NCI-H1930 (cell line): ENCODE data around the gene ZC3H18.

Source experiments
- DNase-seq, 2 experiments: peaks; one replicate each; lab custom pipeline; 2025; lab: John Stamatoyannopoulos, UW

ZC3H18 gene

DNA sequence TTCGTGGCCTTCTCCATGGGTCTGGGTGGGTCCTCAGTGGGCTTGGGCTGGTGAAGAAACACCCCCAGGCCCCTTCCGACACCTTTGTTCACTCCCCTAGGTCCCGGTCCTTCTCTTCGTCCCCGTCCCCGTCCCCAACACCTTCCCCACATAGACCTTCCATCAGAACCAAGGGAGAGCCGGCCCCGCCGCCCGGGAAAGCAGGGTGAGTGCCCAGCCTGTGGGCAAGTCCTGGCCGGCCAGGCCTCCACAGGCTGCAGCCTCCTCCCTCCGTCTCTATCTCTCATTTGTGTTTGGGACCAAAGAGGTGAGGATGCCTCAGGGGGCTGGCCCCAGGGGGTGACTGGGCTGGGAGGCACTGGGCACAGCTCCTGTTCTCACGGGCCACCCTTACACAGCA, 53.7 kb downstream of the ZC3H18 start:
- no peak for DNase-seq

- no peak for DNase-seq
Measured at GRCh38 chr16:88624481-88624880, 54.3 kb downstream of the ZC3H18 start.

DNA sequence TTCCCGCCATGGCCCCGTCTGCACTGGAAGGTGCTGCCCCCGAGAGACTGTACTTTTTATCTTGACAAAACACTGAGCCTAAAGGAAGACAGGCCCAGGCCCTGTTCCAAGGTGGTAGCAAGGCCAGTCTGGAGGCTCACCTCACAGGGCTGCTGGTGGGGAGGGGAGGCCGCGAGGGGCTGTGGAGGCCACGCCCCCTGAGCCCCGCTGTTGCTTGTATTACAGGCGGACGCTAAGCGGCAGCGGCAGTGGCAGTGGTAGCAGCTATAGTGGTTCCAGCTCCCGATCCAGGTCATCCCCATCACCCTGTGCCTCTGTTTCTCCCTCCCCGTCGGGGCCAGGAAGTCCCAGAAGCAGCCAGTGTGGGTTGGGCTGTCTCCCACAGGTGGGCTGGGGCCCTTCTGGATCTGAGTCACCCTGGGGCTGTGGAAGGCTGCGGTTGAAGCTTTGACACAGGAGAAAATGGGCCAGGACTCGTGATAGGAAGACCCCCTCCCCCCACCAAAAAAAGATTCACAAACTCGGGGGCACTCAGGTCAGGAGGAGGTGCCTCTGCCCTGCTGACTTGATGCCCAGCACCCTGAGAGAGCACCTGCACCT, 54.9 kb downstream of the ZC3H18 start:
- no peak for DNase-seq

DNA sequence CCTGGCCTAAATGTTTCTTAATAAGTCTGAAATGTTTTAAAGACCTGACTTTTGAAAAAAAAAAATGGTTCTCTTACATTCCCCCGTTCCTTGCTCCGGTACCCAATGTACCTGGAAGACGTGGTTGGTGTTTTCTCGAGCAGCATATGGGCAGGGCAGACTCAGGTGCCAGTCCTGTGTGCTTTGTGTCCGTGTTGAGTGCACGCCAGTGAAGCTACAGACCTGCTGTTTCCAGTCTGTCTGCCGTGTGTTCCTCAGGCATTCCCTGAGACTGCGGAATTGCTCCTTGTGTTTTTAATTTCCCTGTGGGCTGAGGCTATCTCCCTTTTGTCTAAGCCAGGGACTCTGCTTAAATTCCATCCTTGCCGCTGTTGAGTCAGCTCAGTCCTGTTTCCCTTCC, 56.4 kb downstream of the ZC3H18 start:
- no peak for DNase-seq

DNA sequence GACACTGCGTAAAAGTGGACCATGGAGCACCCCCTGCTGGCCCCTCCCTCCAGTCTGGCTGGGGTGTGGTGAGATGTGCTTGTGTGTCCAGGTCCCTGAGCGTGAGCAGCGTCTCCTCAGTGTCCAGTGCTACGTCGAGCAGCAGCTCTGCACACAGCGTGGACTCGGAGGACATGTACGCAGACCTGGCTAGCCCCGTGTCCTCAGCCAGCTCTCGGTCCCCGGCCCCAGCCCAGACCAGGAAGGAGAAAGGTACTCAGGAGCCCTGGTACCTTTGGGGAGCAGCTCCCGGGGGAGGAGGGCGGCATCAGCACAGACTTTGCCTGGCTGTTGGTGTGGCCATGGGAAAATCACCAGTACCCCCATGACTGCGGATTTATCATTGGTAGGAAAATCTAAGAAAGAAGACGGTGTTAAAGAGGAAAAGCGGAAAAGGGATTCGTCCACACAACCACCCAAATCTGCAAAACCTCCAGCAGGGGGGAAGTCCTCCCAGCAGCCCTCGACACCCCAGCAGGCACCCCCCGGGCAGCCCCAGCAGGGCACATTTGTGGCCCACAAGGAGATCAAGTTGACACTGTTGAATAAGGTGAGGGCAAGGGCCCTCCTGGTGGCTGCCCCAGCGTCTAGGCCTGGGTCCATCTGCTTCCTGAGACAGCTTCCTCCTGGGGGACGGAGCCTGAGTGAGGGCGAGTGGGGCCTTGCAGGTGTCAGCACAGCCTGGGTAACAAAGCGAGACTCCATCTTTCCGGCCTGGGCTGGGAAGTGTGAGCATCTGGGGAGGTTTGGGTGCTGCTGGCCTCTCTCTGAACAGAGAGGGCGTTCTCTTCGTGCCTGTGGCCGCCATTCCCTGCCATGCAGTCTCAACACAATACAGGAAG, 57.6 kb downstream of the ZC3H18 start:
- DNase-seq, result no peak

DNA sequence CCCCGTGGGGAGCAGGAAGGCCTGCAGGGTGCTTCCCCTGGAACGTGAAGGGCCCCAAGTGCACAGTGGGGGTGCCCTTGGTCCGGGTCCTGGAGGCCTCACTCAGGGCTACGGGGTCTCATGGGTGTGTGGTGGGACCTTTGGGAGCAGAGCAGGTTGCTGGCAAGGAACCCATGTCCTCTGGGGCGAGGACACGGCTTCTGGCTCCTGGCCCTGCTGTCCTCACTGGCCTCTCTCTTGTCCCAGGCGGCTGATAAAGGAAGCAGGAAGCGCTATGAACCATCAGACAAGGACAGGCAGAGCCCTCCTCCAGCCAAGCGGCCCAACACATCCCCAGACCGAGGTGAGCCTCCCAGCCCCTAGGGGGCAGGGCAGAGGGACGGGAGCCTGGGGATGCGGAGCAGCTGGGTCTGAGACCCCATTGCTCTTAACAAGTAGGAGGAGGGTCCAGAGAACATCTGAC, 58.3 kb downstream of the ZC3H18 start:
- DNase-seq, result peak in 1 of 2 experiments; percentile 6

- no peak for DNase-seq
Measured at GRCh38 chr16:88629835-88630234, 59.6 kb downstream of the ZC3H18 start.

DNA sequence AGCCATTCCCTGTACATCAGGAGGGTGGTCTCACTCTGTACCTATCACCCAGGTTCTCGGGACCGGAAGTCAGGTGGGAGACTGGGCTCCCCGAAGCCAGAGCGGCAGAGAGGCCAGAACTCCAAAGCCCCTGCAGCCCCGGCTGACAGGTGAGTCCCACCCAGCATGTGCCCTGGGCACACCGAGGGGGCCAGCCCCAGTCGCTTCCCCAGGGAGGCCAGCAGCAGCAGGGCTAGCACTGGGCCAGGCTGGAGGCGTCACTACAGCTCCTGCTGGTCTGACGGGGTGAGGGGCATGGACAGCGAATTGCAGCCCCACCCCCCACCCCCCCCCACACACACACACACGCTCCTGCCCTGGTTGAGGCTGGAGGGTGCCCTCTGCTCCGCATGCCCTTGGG, 60.2 kb downstream of the ZC3H18 start:
- no peak for DNase-seq

DNA sequence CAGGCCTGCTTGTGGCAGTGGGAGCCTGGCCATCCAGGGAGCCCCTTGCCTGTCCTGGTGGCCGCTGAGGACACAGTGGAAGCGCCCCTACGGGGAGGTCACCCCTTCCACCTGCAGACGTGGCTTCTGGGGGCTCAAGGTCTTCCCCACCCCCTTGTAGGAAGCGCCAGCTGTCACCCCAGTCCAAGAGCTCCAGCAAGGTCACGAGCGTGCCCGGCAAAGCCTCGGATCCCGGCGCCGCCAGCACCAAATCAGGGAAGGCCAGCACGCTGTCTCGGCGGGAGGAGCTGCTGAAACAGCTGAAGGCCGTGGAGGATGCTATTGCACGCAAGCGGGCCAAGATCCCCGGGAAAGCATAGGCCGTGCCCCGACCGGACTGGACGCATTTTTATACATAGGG, 60.7 kb downstream of the ZC3H18 start:
- no peak for DNase-seq

- no peak for DNase-seq
Measured at GRCh38 chr16:88631384-88631783, 61.2 kb downstream of the ZC3H18 start.

DNA sequence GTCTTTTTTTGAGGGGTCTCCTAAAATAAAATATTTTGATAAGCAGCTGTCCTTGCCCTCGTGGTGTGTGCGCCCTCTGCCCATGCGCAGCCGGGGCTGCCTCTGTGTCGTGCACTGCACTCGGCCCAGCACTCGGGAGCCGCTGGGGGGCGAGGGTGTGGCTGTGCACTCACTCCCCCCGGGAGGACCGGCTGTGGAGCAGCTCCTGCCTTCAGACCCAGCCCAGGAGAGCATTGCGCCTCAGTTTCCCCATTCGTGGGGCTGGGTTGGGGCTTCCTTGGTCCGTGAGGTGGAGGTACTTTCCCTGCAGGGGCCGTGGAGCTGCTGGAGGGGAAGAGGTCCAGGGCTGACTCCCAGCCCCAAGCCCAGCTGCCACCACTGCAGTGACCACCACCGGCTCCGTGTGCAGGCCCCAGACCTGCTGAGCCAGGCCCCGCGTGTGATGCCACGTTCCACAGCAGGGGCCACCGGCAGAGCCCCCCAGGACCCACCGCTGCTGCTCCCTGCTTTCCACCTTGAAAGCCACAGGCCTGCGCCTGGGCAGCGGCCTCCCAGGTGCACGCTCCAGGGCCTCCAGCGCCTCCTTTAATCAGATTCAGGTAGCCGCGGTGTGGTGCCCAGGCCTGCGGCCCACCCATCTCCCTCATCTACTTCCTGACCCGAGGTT, 61.9 kb downstream of the ZC3H18 start:
- DNase-seq, result no peak

- DNase-seq, result no peak
Measured at GRCh38 chr16:88632587-88632930, 62.4 kb downstream of the ZC3H18 start.

DNA sequence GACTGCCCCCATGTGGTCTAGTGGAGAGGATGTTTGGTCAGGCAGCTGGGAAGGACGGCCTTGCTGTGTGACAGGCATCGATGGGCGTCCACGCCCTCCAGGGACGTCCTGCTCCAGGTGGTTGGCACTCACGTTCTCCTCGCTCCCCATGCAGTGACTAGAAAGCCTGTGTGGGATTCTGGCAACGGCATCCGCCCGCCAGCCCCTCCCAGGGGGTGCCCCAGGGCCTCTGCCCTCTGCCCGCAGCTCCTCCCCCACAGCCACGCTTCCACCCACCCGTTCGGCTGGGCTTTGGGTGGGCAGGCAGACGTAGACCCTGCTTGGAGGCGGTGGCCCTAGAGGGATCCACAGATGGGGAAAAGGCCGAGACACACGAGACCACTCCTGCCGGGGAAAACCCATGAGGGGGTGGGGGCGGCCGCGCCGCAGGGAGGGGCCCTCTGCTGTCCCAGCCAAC, 63.5 kb downstream of the ZC3H18 start:
- peak in 1 of 2 experiments; percentile 1 for DNase-seq

DNA sequence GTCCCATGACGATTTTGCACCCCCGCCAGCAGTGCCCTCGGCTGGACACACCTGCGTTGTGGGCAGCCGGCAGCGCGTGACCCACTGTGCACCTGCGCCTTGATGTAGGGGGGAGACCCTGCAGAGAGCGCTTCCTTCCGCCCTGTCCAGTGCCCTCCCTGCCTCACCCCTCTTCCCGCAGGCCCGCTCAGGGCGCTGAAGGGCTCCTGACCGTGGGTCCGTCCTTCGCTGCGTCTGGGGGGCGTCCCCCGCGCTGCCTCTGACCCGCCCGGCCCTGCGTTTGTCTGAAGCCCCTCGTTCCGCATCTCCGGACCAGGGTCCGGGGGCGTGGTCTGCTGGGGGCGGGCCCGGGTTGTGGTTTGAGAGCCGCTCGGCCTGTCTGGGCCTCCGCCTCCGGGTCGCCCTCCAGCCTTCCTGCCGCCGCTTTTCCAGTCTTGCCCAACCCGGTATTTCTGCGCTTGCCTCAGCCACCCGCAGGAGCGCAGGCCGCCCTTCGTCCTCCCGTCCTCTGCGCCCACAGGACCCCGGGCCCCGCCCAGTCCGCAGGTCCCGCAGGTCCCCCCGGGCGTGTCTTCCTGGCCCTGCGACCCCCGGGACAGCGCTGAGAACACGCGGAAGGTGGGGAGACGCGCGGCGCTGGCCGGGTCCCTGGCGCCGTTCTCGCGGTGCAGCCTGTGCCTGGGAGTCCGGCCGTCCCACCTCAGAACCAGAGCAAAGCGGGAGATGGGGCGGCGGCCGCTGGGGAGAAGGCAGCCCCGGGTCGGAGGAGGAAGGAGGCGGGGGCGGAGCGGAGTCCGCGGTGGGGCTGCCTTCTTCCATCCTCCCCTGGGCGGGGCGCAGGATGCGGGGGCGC, 64.2 kb downstream of the ZC3H18 start:
- no peak for DNase-seq

- no peak for DNase-seq
Measured at GRCh38 chr16:88634994-88635670, 64.9 kb downstream of the ZC3H18 start.

GRCh38 chr16:88635671-88636319, 65.6 kb downstream of the ZC3H18 start:
- no peak for DNase-seq

- DNase-seq, result no peak
Measured at GRCh38 chr16:88636488-88637265, 66.5 kb downstream of the ZC3H18 start.

DNA sequence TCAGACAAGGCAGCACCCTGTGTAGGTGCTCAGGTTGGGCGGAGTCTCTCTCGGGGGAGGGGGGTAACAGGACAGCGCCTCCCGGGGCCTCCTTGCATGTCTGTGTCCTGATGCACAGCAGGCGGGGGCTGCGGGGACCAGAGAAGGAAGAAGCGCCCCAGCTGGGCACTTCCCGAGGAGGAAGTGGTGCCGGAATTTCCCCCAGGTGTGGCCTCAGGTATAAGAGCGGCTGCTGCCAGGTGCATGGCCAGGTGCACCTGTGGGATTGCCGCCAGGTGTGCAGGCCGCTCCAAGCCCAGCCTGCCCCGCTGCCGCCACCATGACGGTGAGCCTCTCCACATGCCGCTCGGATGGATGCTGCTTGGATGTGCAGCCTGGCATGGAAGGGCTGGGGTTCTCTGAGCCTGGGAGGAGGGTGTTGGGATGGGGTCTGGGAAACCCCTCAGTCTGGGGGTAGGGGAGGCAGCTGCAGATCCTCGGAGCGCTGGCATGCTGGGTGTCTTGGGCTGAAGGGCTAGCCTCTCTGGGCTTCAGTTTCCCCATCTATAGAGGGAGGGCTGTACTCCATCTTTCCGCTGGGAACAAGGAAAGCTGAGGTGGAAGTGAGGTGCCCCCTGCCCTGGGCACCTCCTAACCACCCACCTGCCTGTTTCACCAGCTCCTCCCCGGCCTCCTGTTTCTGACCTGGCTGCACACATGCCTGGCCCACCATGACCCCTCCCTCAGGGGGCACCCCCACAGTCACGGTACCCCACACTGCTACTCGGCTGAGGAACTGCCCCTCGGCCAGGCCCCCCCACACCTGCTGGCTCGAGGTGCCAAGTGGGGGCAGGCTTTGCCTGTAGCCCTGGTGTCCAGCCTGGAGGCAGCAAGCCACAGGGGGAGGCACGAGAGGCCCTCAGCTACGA, 68.4 kb downstream of the ZC3H18 start, which contains the start of gene IL17C:
TSS of gene IL17C (plus strand) at position 250 of the 908 bp plus-strand sequence. CDS start at position 320, 70 bp downstream.
- DNase-seq, result no peak
